Hematopoietic multipotent progenitor cell treated with erythropoietin and hydrocortisone succinate and interleukin-3 and kit ligand, for 4 days (in vitro differentiated cells): ENCODE measurements around the gene VIPR2.

Experiments used
- DNase-seq: peaks from one replicate; pipeline ENCODE4 v3.0.0-alpha.2; 2015

The VIPR2 gene

DNA sequence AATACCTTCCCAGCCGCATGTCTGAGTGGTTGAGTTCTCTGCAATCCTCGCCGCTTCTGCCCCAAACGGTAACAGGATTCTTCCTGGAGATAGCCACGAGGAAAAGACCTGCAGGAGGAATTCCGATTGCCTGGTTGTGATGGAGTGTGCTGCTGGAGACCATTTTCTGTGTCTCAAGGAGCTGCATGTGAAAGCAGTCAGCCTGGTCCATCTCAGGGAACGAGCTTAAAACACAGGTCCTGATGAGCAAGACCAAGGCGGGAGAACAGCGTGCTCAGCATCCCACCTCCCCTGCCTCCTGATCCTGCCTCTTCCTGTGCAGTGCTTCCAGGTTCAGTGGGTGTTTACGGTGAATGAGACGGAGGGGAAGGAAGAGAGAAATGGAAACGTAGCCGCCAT, 26.5 kb downstream of the VIPR2 start:
- DNase-seq, result no peak

DNA sequence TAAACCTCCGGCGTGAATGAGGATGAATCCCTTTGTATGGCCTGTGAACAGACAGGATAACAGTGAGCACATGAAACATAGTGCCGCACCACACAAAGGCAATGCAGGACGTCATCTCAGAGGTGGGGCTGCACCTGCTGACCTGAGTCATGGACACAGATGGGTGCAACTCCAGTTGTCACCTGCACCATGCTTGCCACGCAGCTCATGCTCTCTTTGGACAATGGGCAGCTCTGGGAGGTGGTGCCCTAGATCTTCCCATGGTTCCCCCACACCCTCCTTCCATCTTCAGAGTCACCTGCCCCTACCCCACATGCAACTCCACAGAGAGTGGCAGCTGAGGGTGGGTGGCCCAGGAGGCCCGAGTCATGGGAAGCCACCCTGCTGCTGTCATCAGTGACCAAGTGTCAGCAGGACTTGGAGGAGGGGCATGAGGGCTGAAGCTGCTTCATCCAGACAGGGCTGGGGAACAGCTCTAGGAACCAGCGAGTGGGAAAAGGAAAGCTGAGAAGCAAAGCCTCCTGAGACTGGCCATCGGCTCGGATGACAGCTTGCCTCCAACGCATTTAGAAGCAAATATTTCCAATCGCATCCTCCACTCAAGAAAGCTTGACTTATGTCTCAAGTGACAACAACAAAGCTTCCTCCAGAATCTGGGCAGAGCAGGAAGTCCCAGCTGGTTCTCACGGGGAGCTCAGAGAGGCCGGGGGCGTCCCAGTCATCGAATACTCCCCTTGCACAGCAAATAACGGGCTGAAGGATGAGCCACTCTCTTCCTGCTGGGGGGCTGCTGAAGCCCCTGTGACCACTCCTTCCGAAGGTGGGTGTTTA, 27.1 kb downstream of the VIPR2 start:
- DNase-seq, result no peak

DNA sequence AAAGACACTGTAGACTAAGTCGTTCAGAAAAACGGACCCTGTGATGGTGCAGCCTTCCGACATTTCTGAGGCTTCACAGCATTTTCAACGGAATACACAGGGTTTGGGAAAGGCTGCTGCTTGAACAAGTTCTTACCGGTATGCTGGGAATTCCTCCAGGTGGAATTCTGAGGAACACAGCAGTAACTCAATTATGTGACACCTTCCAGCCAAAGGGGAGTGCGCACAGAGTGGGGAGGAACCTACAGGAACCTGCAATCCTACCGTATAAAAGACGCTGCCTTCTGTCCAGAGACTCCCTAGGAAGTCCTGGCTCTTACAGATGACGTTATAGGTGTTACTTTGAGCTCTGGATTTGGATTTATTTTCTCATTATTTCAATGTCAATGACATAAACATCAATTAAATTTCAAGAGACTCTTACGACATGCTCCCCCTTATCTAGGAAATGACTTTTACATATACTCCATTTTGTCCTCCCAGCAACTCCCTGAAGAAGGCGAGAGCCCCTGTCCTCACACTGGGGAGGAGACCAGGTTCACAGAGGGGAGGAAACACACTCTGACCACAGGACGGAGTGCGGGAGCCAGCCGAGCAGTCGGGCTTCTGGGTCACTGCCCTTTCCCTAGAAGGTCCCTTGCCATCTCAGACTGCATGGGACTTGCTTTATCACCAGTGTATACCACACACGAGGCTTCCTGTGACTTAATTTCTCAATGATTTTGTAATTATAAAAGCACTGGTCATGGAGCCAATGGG, 27.9 kb downstream of the VIPR2 start:
- no peak for DNase-seq

DNA sequence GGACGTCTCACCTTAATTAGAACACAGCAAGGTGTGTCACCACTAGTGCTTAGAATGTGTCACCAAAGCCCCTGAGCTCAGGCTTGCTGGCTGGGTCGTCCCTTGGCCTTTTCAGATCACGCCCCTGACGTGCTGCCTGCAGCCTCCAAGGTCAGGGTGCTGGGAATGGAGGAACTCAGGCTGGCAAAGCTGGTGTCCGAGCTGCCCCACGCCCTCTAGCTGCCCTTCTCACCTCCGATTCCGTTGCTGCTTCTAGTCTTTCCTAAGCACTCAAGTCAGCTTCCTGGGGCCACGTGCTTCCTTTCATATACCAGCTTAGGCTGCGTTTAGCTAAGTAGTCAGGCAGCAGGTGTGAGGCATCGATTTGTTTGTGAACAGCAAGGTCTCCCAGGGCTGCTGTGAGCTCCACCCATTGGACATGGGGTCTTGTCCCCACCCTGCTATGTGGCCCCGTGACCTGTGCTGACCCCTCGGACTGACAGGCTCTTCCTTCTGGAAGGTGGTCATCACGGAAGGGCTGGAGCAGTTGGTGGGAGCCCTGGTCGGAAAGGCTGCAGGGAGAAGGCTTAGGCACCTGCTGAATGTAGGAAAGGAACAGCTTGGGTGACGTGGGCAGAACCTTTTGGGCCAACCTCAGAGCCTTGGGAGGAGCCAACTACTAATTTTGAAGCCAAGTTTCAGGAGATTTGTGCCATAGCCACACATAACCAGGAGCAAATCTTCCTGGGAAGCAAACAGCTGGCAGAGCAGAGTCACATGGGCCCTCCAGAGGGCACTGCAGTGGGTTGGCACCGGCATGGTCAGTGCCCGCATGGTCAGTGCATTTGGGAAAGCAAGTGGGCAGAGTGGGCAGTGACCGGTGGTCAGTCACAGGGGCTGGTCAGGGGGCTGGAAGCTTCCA, 28.8 kb downstream of the VIPR2 start:
- DNase-seq, result no peak

DNA sequence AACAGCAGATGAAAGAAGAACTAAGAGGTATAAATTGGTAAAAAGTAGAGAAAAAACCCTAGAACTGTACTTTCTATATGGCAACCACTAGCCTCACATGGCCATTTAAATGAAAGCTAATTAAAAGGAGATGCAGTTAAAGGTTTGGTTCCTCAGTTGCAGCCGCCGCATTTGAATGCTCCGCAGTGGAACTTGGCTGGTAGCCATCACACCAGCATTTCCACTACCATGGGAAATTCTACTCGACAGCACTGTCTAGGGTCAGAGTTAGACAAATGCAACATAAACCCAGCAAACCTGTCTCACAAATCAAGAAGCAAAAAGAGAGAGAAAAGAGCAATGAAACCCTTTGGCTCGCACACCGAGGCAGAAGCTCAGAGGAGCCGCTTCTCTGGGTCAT, 29.7 kb downstream of the VIPR2 start:
- no peak for DNase-seq

DNA sequence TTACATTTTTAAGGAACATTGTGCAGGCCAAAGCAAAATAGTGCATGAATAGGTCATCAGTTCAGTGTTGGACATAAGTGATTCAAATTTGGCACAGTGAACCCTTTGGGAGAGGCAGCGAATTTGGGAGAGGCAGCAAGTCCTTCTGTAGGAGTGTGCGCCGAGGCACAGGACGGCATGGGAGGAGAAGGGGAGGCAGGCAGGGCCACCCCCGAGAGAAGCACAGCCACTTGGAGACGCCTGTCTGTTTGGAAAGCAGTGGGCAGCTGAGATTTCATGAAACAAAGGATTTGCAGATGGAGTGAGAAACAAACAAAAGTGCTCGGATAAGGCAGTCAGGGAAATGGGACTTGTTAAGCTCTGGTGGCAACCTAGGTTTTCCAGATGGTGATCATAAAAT, 30.6 kb downstream of the VIPR2 start:
- DNase-seq, result no peak

DNA sequence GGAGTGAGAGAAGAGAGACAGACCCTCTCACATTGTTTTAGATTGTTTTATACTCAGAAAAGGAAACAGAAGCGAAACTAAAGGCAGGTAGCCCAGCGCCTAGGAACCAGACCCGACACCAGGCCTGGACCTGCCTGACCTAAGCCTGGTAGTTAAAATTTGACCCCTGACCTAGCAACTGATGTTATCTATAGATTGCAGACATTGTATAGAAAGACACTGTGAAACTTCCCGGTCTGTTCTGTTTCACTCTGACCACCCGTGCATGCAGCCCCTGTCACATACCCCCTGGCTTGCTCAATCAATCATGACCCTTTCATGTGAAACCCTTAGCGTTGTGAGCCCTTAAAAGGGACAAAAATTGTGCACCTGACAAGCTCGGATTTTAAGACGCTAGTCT, 31.6 kb downstream of the VIPR2 start:
- DNase-seq, result no peak

DNA sequence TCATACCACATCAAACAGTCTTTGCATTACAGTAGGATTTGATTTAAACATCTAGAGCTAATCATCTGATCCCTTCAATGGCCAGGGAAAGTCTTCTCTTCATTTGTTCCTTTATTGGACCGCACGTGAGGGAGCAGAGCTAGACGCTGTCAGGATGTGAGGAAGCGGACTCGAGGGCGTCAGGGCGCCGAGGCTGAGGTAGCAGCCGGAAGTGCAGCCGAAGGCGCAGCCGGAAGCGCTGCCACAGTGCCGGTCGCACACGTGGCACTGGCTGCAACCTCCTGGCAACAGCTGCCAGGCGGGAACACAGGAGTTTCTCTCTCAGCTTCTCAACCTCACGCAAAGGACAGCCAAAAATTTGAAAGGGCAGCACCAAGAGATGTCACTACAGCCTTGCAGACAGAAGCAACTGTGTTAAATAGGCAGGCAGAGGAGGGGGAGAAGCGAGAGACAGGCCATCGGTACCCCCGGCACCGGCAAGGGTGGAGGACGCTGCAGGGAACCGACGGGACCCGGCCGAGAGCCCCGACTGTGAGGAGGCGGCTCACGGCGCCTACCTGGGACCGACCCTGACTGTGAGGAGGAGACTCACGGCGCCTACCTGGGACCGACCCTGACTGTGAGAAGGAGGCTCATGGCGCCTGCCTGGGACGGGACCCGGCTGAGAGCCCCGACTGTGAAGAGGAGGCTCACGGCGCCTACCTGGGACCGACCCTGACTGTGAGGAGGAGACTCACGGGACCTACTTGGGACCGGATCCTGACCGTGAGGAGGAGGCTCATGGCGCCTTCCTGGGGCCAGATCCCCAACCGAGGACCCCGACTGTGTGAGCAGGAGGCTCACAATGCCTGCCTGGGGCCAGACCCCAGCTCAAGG, 32.3 kb downstream of the VIPR2 start:
- DNase-seq, result no peak

DNA sequence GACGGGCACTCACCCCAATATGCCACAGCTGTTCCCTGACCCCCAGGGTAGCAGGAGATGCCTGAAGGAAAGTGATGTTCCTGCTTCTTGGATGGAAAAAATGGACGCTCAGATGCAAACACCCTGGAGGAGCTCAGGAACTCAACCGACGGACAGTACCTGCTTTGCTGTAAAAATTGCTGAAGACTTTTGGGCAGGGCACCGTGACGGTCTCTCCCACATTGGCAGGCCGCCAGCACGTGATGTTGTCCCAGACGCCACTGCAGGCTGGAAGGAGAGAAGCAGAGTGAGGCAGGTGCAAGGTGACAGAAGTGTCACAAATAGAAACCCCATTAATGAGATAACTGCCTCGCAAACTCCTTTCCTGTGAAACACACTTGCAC, 35.0 kb downstream of the VIPR2 start:
- DNase-seq, result no peak

DNA sequence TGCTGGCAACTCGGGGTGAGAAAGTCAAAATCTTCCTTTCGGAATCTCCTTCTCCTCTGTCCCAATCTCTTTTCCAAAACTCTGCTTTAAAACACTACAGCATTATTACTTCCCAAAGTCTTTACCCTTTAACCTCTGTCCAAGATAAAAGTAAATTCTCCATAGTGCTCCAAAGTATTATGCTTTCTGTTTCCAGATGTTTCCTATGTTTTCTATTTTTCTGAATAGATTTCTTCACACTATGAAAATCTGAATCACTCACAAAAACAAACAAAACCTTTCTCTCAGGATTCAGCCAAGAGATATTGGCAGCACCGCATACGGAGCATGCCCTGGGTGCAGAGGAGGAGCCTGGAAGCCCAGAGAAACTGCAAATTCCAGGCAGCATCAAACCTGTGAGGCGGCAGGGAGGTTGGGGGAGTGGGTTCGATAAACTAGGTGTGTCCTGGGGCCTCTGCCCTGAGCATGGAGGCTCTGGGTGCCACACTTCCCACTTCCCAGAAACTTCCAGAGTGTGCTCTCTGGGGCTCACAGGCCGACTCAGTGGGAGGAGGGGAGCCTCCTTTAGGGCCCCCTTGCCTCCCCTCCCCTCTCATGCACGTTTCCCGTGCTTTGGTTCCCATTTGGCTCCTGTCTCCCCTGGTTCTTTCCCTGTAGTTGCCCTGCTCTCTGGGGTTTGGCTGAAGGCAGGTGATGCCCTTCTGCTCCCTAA, 35.6 kb downstream of the VIPR2 start:
- DNase-seq, result no peak

DNA sequence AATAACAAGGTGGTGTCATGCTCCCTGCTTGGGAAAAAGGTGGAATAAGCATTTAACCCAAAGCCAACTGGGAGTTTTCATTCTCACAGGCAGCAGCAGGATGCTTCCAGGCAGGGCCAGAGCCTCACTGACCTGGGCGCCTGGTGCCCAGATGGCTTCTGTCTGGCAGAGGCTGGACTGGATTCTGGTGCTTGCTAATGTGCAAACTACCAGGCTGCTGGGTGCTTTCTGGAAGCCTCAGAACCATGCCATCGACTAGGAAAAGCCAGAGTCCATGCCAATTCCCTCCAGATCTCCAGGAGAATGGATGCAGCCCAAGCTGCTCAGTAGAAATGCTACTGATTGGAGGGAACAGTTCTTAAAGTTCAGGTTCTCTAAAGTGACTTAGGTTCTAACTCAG, 36.2 kb downstream of the VIPR2 start:
- no peak for DNase-seq

DNA sequence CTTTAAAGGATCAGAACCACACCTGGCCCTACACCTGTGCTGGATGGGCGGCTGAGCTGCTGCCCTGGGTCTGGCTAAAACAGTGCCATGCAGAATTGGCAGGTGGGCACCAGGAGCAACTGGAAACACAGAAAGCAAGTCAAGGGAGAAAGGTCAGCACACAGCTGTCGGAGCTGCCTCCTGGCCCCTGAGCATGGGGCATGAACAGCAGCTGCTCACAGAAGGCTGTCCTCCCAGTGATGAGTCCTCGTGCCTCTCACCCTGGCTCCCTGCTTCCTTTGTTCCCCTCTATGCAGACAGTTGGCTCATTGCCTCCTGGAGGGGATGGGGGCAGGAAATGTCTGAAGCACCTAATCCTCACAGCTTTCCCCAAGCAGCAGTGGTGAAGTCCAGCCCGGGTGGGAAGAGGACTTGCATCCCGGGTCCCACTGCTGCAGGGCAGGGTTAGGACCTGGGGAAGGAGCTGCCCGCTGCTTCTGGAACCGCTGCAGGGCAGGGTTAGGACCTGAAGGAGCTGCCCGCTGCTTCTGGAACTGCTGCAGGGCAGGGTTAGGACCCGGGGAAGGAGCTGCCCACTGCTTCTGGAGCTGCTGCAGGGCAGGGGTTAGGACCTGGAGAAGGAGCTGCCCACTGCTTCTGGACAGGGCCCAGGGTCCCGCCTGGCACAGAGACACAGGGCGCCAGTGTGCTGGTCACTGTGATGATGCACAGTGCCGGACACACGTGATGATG, 37.3 kb downstream of the VIPR2 start:
- no peak for DNase-seq

DNA sequence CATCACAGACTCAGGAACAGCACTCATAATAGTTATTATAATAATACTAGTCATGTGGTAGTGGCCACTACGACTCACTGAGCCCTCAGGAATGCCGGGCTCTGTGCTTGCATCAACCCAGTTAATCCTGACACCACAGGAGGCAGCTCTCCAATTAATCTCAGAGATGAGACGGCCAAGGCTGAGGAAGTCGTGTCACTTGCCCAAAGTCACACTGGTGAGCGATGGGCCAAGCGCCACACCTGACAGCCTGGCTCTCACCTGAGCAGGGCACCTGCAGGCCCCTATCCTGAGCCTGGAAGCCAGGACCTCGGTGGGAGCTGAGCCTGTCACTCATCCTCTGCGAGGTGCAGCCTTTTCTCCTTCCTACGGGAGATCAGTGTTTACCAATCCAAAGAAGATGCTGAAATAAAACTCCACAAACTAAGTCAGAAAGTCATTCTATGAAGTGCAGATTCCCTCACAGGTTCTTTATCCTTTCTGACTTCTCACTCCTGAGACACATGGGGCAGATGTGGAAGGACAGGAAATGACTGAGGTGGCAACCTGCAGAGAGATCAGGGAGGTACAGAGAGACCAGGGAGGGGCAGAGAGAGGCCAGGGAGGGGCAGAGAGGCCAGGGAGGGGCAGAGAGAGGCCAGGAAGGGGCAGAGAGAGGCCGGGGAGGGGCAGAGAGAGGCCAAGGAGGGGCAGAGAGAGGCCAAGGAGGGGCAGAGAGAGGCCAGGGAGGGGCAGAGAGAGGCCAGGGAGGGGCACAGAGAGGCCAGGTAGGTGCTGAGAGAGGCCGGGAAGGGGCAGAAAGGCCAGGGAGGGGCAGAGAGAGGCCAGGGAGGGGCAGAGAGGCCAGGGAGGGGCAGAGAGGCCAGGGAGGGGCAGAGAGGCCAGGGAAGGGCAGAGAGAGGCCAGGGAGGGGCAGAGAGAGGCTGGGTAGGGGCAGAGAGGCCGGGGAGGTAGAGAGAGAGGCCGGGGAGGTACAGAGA, 38.5 kb downstream of the VIPR2 start:
- no peak for DNase-seq

DNA sequence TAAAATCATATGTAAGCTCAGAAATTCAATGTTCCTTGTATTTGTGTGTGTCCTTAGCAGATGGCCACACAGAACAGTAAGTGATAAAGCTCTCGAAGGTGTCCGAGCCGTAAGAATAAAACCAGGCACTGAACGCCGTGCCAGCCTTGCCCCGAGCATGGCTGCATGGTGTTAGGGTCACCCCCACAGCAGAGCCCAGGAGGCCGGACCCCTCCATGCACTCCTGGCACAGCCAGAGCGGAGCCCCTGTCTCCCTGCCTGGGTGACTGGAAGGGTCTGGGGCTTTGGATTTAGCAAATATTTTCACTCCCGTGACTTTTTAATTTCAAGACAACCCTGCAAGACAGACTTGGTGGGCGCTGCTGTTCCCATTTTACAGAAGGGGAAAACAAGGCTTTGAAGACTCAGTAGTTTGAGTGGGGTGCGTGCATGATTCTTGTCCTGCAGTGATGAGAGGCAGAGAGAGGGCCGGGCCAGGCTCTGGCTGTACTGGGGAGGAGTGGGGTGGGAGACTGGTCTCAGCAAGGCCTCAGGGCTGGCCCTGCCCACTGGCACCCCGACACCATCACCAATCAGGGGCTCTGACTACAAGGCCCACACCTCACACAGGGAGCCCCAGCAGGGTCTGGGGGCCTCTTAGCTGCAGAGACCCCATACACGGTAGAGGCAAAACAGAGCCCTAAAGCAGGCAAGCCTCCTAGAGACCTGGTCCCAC, 39.4 kb downstream of the VIPR2 start:
- no peak for DNase-seq

DNA sequence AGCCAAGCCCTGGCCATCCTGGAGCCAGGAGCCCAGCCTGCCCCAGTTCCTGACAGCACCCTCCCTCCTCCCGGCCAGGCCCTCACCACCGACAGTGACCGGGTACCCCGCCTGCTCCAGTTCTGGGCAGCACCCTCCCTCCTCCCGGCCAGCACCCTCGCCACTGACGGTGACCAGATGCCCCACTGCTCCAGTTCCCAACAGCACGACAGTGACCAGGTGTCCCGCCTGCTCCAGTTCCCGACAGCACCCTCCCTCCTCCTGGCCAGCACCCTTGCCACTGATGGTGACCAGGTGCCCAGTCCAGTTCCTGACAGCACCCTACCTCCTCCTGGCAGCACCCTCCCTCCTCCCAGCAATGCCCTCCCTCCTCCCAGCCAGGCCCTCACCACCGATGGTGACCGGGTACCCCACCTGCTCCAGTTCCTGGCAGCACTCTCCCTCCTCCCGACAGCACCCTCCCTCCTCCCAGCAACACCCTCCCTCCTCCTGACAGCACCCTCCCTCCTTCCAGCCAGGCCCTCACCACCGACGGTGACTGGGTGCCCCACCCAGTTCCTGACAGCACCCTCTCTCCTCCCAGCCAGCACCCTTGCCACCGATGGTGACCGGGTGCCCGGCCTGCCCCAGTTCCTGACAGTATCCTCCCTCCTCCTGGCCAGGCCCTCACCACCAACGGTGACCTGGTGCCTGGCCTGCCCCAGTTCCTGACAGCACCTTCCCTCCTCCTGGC, 40.3 kb downstream of the VIPR2 start:
- no peak for DNase-seq

DNA sequence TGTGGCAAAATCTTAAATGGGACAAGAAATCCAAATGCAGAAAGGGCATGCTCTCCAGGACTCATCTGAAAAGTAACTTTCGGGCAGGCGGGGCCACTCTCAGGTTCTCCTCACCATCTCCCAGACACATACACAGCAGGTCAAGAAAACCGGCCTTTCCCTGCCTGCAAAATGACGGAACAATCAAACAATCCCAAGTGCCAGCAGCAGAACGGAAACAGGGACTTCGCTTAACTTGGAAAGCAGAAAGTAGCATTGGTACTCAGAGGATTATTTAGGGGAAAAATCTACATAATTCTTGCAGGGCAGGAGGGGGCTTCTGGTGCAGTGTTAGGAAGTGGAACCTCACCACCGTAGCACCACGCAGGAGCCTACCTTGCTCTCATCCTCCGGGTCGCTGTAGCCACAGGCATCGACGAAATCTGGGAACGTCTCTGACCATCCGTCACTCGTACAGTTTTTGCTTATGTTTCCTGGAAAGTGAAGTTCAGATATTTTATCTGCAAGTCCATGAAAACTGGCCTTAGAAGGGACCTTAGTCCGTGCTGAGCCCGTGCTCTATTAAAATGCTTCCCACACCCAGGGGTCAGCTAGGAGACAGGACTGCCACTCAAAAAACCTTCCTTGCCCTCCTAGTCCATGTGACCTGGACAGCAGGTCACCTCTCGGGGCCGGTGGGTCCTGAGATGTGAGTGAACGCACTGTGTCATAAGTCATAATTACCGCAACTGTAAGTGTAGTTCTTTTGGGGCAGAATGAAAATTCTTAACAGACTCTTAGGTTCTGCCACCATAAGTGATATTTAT, 41.1 kb downstream of the VIPR2 start:
- DNase-seq, result no peak

DNA sequence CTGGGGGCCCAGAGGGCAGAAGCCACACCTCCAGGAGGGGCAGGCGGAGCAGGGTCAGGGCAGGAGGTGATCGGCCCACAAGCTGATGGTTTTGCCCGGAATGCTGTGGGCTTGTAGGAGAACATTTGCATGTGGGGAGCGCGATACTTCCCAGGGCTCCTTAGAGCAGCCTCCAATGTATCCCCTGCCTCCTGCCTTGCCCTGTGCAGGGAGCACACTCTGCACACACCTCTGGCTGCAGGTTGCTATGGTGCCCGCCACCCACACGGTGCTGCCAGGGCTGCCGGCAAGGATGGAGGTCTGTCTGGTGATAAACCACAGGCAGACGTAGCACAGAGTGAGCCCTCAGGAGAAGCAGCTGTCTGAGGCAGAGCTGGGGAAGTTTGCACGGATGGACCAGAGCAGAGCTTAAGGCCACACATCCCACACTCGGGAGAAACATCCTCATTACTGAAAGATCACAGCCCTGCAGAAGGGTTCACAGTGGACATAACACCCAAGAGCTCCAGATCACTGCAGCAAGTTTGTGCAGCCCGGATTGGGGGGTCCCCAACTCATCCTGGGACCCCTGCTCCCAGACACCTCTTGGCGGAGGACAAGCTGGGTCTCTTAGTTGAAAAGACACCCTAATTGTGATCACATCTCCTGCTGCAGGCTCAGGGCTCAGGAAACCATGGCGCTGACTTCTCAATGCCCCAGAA, 41.8 kb downstream of the VIPR2 start:
- DNase-seq, result no peak
